A549 (cell line): ENCODE results near the gene TIAM2. TPM values are rescaled to one million over a fixed set of nuclear protein-coding genes. Genes with fewer than 3 reads are reported as not detected.

Experiments used
- ATAC-seq, 2 experiments: fragments of 200-7000 bp in 1 of 2; fragments of >200 bp in 1 of 2; cut with Nextera tagmentation in 1 of 2; cut with Tn5 transposase in 1 of 2; 3 replicates each; pipeline versions ENCODE4 v1.8.0 to v1.9.1; 2018 to 2020; ENCODE audit warnings: mild to moderate bottlenecking in 1 of 2, moderate library complexity in 1 of 2
- CTCF ChIA-PET: fragments of 300-600 bp; sonication (Branson Sonifier 250); formaldehyde crosslinking; extraction: SDS; loops from one replicate; lab custom pipeline; 2021; ENCODE audit warnings: antibody characterized with exemption, inconsistent platforms; lab: Yijun Ruan, JAX
- POLR2A ChIA-PET: fragments of 350-600 bp; formaldehyde crosslinking; extraction: SDS; loops from one replicate; lab custom pipeline; 2021; ENCODE audit warnings: antibody characterized with exemption, inconsistent platforms; lab: Yijun Ruan, JAX
- DNase-seq, 2 experiments: peaks; one replicate each; pipeline versions ENCODE4 v3.0.0 to v3.0.0-alpha.2; 2011 to 2016; ENCODE audit warnings: low read depth in 1 of 2, low spot score in 1 of 2
- FAIRE-seq: peaks from 2 replicates; lab custom pipeline; 2011; peaks lifted over from hg19 to GRCh38; lab: Jason Lieb, UNC
- H3K27ac ChIP-seq, 2 experiments: fragments of >200 bp; sonication (Bioruptor Twin); formaldehyde crosslinking; 3 replicates each; pipeline ENCODE4 v1.5.1; 2016 to 2017
- H3K4me1 ChIP-seq: fragments of >200 bp; sonication (Bioruptor Twin); formaldehyde crosslinking; 3 replicates; pipeline ENCODE4 v1.6.1; 2016
- H3K4me2 ChIP-seq: fragments of >200 bp; sonication (Bioruptor Twin); formaldehyde crosslinking; 3 replicates; pipeline ENCODE4 v1.6.1; 2016
- H3K4me3 ChIP-seq: fragments of >200 bp; sonication (Bioruptor Twin); formaldehyde crosslinking; 3 replicates; pipeline ENCODE4 v1.5.1; 2016
- H3K9me3 ChIP-seq: fragments of >200 bp; sonication (Bioruptor Twin); formaldehyde crosslinking; 3 replicates; pipeline ENCODE4 v1.6.1; 2016
- CBX8 ChIP-seq: fragments of 200-600 bp; sonication (generic); IDR thresholded peaks from 2 replicates; pipeline ENCODE4 v1.6.1; 2016
- E2F6 ChIP-seq: IDR thresholded peaks from 2 replicates; pipeline ENCODE4 v1.6.1; 2012; ENCODE audit warnings: low read depth, borderline replicate concordance
- EHF ChIP-seq: fragments of 250-450 bp; sonication (Bioruptor Pico); IDR thresholded peaks from 2 replicates; pipeline ENCODE4 v1.5.0; 2020; ENCODE audit warnings: mild to moderate bottlenecking
- EHMT2 ChIP-seq: fragments of 200-600 bp; sonication (generic); IDR thresholded peaks from 2 replicates; pipeline ENCODE4 v1.6.1; 2016; ENCODE audit warnings: antibody characterized with exemption, low read depth, mild to moderate bottlenecking, moderate library complexity
- ESRRA ChIP-seq: fragments of 150-350 bp; IDR thresholded peaks from 2 replicates; pipeline ENCODE4 v1.6.1; 2014; ENCODE audit warnings: mild to moderate bottlenecking, low read length, borderline replicate concordance
- FOSB ChIP-seq: fragments of 250-450 bp; sonication (Bioruptor Pico); IDR thresholded peaks from 2 replicates; pipeline ENCODE4 v1.5.0; 2020; ENCODE audit warnings: mild to moderate bottlenecking, moderate library complexity
- FOXS1 ChIP-seq: fragments of 250-450 bp; sonication (Bioruptor Pico); IDR thresholded peaks from 2 replicates; pipeline ENCODE4 v1.5.0; 2020; ENCODE audit warnings: mild to moderate bottlenecking, moderate library complexity
- GATA3 ChIP-seq: IDR thresholded peaks from 2 replicates; pipeline ENCODE4 v1.6.1; 2012; ENCODE audit warnings: borderline replicate concordance
- HDAC2 ChIP-seq: fragments of 200-600 bp; sonication (generic); IDR thresholded peaks from 2 replicates; pipeline ENCODE4 v1.6.1; 2016
- HEYL ChIP-seq: fragments of 250-450 bp; sonication (Bioruptor Pico); IDR thresholded peaks from 2 replicates; pipeline ENCODE4 v1.8.0; 2021; ENCODE audit warnings: mild to moderate bottlenecking, moderate library complexity
- HMGXB4 ChIP-seq: fragments of 250-450 bp; sonication (Bioruptor Pico); IDR thresholded peaks from 2 replicates; pipeline ENCODE4 v1.5.0; 2021; ENCODE audit warnings: mild to moderate bottlenecking, moderate library complexity, borderline replicate concordance
- JUNB ChIP-seq: fragments of >200 bp; sonication (Bioruptor Twin); formaldehyde crosslinking; IDR thresholded peaks from 2 replicates; pipeline ENCODE4 v1.6.1; 2016
- KDM1A ChIP-seq: fragments of 200-600 bp; sonication (generic); IDR thresholded peaks from 2 replicates; pipeline ENCODE4 v1.6.1; 2016; ENCODE audit warnings: low read depth, mild to moderate bottlenecking
- KDM5A ChIP-seq: fragments of 200-600 bp; sonication (generic); IDR thresholded peaks from 2 replicates; pipeline ENCODE4 v1.6.1; 2016; ENCODE audit warnings: antibody characterized with exemption, mild to moderate bottlenecking
- MAFK ChIP-seq: fragments of 450-650 bp; IDR thresholded peaks from 2 replicates; pipeline ENCODE4 v1.6.1; 2014; ENCODE audit not compliant: partially characterized antibody
- MYC ChIP-seq: IDR thresholded peaks from 2 replicates; pipeline ENCODE4 v1.6.1; 2012; ENCODE audit warnings: mild to moderate bottlenecking, inconsistent platforms, low read length, improper control_type of control experiment, borderline replicate concordance
- NFE2L2 ChIP-seq: fragments of 150-350 bp; conservative IDR thresholded peaks from 2 replicates; pipeline ENCODE4 v1.6.1; 2014; ENCODE audit warnings: low read length
- NPAS2 ChIP-seq: fragments of 250-450 bp; sonication (Bioruptor Pico); IDR thresholded peaks from 2 replicates; pipeline ENCODE4 v1.8.0; 2022; ENCODE audit warnings: mild to moderate bottlenecking, moderate library complexity, borderline replicate concordance
- NR3C1 ChIP-seq: fragments of >200 bp; sonication (Bioruptor Twin); formaldehyde crosslinking; IDR thresholded peaks from 3 replicates; pipeline ENCODE4 v1.6.1; 2017
- RARB ChIP-seq: fragments of 250-450 bp; sonication (Bioruptor Pico); IDR thresholded peaks from 2 replicates; pipeline ENCODE4 v1.8.0; 2021; ENCODE audit warnings: mild to moderate bottlenecking, moderate library complexity
- RCOR1 ChIP-seq: fragments of 150-350 bp; IDR thresholded peaks from 2 replicates; pipeline ENCODE4 v1.6.1; 2014; ENCODE audit warnings: antibody characterized with exemption, low read length, low read depth
- RFX5 ChIP-seq: fragments of 450-650 bp; IDR thresholded peaks from 2 replicates; pipeline ENCODE4 v1.7.1; 2014; ENCODE audit warnings: antibody characterized with exemption, mild to moderate bottlenecking, moderate library complexity
- SREBF2 ChIP-seq: fragments of 450-650 bp; IDR thresholded peaks from 2 replicates; pipeline ENCODE4 v1.6.1; 2014; ENCODE audit warnings: mild to moderate bottlenecking, moderate library complexity
- USF2 ChIP-seq: fragments of 450-650 bp; IDR thresholded peaks from 2 replicates; pipeline ENCODE4 v1.6.1; 2014; ENCODE audit warnings: antibody characterized with exemption
- ZFP36 ChIP-seq: fragments of 450-650 bp; IDR thresholded peaks from 2 replicates; pipeline ENCODE4 v1.6.1; 2014; ENCODE audit warnings: borderline replicate concordance; ENCODE audit not compliant: partially characterized antibody
- ZSCAN20 ChIP-seq: fragments of 250-450 bp; sonication (Bioruptor Pico); IDR thresholded peaks from 2 replicates; pipeline ENCODE4 v1.8.0; 2022; ENCODE audit warnings: mild to moderate bottlenecking, moderate library complexity
- WGBS: methylation state at CpG from one replicate; pipeline ENCODE4 v1.1.6; 2017; ENCODE audit errors: missing lambda C conversion rate; 5-methylcytosine and 5-hydroxymethylcytosine counted together
- polyA plus RNA-seq, 4 experiments: library from polyadenylated mRNA; depleted of rRNA in 3 of 4; stranded (reverse); fragments of >200 nt; fragmentation: RNase III in 1 of 4; extraction: RNeasy Plus Mini Kit Qiagen cat#74134 plus additional on column Dnase treatment in 1 of 4; gene quantifications; 2 replicates in 3 of 4; 3 replicates in 1 of 4; pipeline ENCODE4 v1.2.3, GENCODE V29; 2011 to 2017
- TF ChIP-seq, protein P1 (sequence below): IDR thresholded peaks from 2 replicates; pipeline ENCODE4 v1.6.1; 2012
- TF ChIP-seq, protein P2 (sequence below): fragments of >200 bp; sonication (Bioruptor Twin); formaldehyde crosslinking; IDR thresholded peaks from 3 replicates; pipeline ENCODE4 v1.6.1; 2016

TIAM2 gene
- polyA plus RNA-seq, 2 of the 4 experiments (the other 2 are of a cell fraction) = 2.5 to 3.1 TPM

DNA sequence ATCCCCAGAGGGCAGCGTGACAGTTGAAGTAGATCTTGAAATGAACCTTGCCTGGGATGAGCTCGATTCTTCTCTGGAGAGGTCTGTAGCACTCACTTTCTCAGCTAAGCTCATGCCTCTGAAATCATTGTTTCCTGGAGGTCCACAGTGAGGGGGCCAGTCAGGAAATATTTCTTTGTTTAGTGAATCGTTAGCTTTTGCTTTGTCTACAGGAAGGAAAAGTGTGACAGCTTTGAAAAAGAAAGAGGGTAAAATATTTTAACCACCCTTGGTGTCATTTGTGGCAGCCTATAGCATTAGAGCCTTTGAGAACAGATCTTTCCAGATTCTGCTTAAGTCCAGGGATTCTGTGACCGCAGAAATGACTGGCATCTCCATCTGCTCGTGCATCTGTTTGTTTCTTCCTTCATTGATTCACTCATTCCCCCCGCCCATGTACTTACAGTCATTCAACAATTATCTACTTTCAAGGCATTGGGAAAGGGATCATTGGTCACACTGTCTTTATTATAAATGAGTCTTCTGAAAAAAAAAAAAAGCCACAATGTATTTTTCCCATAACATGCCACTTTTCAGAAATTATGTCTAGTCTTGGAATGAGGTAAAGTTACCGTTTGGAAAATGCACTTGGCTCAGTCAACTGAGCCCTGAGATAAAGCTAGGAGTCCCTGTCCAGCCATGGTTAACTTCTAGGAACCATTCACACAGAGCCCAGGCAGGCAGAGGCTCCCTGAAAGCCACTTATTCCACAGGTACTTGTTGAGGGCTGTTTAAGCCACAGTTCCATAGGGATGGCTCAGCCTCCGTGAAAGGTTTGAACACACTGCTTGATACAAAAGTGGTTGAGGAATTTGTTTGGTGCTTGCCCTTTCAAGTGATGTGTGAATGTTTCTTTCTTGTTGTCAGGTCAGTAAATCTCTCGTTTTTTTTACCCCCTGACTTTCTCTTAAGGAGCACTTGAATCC, 86.0 kb downstream of the TIAM2 start:
- Histone ChIP-seq H3K27ac (no peak overlapping the region), H3K4me2 (no peak overlapping the region), H3K9me3 (no peaks in the 10 kb centered on the region), H3K4me1 (peaks cover 18% of the 10 kb centered on the region)
- DNase-seq = no peak
- TF ChIP-seq, protein P1, sequence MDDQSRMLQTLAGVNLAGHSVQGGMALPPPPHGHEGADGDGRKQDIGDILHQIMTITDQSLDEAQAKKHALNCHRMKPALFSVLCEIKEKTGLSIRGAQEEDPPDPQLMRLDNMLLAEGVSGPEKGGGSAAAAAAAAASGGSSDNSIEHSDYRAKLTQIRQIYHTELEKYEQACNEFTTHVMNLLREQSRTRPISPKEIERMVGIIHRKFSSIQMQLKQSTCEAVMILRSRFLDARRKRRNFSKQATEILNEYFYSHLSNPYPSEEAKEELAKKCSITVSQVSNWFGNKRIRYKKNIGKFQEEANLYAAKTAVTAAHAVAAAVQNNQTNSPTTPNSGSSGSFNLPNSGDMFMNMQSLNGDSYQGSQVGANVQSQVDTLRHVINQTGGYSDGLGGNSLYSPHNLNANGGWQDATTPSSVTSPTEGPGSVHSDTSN = no peak
- TF ChIP-seq MAFK (no peak), SREBF2 (no peak), RARB (no peak), FOSB (CRISPR knock-in tag) (no peak), RCOR1 (no peak), NR3C1 (no peak), GATA3 (no peak), KDM5A (no peak), CBX8 (no peak), FOXS1 (CRISPR knock-in tag) (no peak), KDM1A (no peak), USF2 (no peak), MYC (no peak), EHMT2 (no peak), HMGXB4 (CRISPR knock-in tag) (no peak)
- TF ChIP-seq, all 56 proteins: peak for 0
- CTCF ChIA-PET = interaction anchor here (0.6 to 0.7 kb wide), 2 partner anchors 36 to 1712 kb away, joined by 3 read pairs; no protein-coding TSS in a partner anchor
- 64% methylated on average over 9 of the region's 9 CpGs for WGBS
- FAIRE-seq = no peak
- no peak overlapping the region for H3K4me3 ChIP-seq
- POLR2A ChIA-PET = no interaction called here
- no peak for ATAC-seq

DNA sequence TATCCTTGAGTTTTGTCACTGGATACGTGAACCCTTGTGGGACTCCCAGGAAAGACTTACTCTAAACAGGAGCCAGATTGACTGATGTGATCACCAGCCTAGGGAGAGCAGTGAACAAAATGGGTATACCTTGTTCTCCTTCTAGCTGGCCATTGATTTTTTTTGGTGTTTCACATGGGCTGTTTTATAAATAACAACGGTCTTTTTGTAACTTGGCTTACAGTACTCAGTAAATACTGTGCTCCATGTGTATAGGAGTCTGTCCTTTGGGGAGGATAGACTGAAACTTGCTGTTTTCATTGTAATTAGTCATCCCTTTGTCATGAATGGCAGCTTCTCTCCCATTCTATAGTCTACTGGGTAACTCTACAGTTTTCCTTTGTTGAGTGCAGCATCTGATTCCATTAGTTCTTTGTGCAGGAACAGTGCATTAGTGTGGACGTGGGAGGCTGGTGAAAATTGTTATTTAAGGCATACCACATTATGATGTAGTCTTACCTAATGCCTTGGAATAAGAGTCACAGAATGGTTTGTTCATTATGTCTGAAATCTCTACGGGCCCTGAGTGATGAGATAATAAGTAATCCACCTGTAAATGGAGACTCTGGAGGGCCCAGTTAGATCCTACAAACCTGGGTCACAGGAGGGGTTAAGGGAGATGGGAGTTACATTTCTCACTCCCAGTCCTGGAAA, 89.5 kb downstream of the TIAM2 start:
- DNase-seq = no peak
- peaks cover 18% of the 10 kb centered on the region for H3K4me1 ChIP-seq
- peak overlapping the region; percentile 39; the same call in 1 of the 3 replicates for H3K4me2 ChIP-seq
- TF ChIP-seq, protein P2, sequence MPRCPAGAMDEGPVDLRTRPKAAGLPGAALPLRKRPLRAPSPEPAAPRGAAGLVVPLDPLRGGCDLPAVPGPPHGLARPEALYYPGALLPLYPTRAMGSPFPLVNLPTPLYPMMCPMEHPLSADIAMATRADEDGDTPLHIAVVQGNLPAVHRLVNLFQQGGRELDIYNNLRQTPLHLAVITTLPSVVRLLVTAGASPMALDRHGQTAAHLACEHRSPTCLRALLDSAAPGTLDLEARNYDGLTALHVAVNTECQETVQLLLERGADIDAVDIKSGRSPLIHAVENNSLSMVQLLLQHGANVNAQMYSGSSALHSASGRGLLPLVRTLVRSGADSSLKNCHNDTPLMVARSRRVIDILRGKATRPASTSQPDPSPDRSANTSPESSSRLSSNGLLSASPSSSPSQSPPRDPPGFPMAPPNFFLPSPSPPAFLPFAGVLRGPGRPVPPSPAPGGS = no peak
- TF ChIP-seq HDAC2 (no peak), RFX5 (no peak), NPAS2 (CRISPR knock-in tag) (no peak), KDM5A (no peak), ZFP36 (no peak), NFE2L2 (no peak), FOSB (CRISPR knock-in tag) (no peak), EHF (CRISPR knock-in tag) (no peak), ESRRA (no peak), HEYL (no peak), JUNB (no peak), E2F6 (no peak), ZSCAN20 (no peak)
- TF ChIP-seq, all 56 proteins: peak for 0
- ATAC-seq = no peak; a peak in 1 of 6 replicates
- Histone ChIP-seq H3K4me3 (no peak overlapping the region), H3K27ac (peak overlapping the region in 1 of 2 experiments; percentile 45; a peak in 2 of 6 replicates), H3K9me3 (no peaks in the 10 kb centered on the region)
- no peak for FAIRE-seq
- WGBS = 66% methylated on average over 4 of the region's 4 CpGs
- ChIA-PET CTCF (no interaction called here), POLR2A (no interaction called here)
